DMS79 (cell line): ENCODE measurements around the gene TEX55.
"Not testable (repeated sequence)": the region's sequence is repeated elsewhere in the genome, so short reads cannot be mapped to it uniquely, and the experiment has no call there.

Experiments used
- DNase-seq: peaks from one replicate; lab custom pipeline; 2025; lab: John Stamatoyannopoulos, UW

Gene TEX55

GRCh38 chr3:119160815-119161214 is 14.8 kb downstream of the TEX55 start:
- DNase-seq: no peak

DNA sequence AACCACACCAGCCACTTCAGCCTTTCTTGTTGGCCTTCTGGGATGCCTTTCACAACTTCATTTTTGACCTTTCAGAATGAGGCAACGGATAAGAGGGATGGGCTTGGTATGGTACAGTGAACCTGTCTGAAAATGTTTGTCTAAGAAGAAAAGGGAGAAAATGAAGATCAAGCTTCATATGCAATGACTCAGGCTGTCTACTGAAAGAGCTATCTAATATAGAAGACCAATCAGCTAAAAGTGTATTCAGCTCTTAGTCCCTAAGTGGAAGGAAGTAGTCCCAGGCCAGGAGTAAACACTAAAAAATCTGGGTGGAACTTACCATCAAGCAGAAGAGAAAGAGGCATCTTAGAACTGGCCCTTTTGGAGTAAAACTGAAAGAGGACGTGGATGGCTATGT is 15.3 kb downstream of the TEX55 start:
- no peak for DNase-seq

DNA sequence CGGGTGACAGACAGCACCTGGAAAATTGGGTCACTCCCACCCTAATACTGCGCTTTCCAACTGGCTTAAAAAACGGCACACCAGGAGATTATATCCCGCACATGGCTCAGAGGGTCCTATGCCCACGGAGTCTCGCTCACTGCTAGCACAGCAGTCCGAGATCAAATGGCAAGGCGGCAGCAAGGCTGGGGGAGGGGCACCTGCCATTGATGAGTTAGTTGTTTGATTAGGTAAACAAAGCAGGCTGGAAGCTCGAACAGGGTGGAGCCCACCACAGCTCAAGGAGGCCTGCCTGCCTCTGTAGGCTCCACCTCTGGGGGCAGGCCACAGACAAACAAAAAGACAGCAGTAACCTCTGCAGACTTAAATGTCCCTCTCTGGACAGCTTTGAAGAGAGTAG is 18.8 kb downstream of the TEX55 start:
- DNase-seq: not testable (repeated sequence)

GRCh38 chr3:119170821-119171220 is 24.9 kb downstream of the TEX55 start:
- no peak for DNase-seq

- DNase-seq: no peak
Observed at GRCh38 chr3:119173325-119173724, 27.4 kb downstream of the TEX55 start, which contains the start of gene UPK1B. Gene UPK1B, plus strand, starts transcription at chr3:119173598. Its CDS starts 13,144 bp downstream, at chr3:119186742.

- no peak for DNase-seq
Observed at GRCh38 chr3:119175872-119176756, 30.1 kb downstream of the TEX55 start.

GRCh38 chr3:119176778-119177177 is 30.8 kb downstream of the TEX55 start:
- DNase-seq: no peak

- no peak for DNase-seq
Observed at GRCh38 chr3:119177321-119177720, 31.4 kb downstream of the TEX55 start.

DNA sequence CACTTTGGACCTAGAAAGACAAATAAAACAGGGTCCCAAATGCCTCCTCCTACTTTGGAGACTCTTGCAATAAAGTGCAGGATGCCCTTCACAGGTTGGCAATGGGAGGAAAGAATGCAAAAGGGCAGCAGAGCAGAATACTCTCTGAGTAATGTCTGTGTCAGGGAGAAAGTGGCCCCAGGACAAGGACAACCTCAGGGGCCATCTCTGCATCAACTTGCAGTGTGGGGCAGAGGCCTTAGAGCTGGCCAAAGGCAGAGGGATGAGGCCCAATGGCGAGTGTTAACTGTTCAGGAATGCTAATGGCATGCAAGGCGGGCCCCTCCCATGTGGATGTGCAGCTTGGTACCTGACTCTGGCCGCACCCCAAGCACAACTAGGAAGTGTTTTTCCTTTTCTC is 35.8 kb downstream of the TEX55 start:
- DNase-seq: no peak

DNA sequence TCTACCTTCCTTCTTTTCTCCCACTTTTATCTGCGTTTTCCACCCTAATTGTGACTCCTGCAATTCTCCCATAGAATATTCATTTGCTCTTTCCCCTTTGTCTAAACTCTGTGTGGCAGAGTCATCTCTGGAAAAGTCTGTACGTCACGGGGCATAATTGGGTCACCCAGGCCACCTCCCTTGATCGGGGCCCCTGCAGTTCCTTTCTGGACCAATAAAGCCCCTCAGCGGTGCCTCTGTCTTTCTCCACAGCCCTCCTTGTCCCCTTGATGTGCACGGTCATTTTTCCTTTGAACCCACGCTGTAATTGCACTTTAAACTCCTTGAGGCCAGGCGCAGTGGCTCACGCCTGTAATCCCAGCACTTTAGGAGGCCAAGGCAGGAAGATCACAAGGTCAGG is 38.1 kb downstream of the TEX55 start:
- DNase-seq: no peak

GRCh38 chr3:119184796-119185570 is 39.0 kb downstream of the TEX55 start:
- no peak for DNase-seq

DNA sequence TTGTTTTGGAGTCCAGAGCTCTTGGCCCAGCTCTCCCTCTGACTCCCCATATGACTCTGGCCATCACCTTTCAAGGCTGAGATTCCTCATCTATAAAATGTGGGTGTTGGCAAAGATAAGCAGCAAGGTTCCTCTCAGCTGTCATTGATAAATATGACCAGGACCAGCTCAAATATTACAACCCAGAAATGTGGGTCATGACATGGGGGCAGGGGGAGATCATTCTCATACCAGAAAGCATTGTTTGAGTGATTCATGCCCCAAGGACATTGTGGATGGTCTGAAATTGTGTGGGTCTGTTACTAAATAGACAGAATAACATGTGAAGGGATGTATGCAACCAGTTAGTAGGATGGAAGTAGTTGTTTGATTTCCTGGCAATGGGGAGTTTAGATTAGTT is 41.3 kb downstream of the TEX55 start:
- no peak for DNase-seq

GRCh38 chr3:119191800-119192199 is 45.8 kb downstream of the TEX55 start:
- no peak for DNase-seq

- DNase-seq: no peak
Observed at GRCh38 chr3:119194237-119195150, 48.5 kb downstream of the TEX55 start.

DNA sequence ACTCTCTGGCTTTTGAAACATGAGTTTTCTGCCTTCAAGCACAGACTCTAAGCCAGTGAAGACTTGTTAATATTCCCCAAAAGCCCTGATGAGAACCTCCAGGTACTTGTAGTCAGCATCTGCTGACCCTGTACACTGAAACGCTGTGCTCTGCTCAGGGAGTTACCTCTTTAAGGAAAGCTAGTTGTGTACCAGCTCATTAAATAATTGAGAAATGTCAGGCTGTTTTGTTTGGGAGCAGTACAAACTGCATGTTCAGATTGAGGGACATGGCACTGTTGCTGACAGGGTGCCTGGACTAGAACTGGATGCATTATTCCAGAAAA is 49.1 kb downstream of the TEX55 start:
- DNase-seq: no peak

GRCh38 chr3:119195911-119196310 is 49.9 kb downstream of the TEX55 start:
- DNase-seq: no peak
